Panc1 (cell line): ENCODE data around the gene ADGRD1.

Experiments
- CTCF ChIP-seq: fragments of 450-650 bp; IDR thresholded peaks from 2 replicates; pipeline ENCODE4 v1.5.1; 2017; ENCODE audit warnings: mild to moderate bottlenecking
- POLR2AphosphoS5 ChIP-seq: IDR thresholded peaks from 2 replicates; pipeline ENCODE4 v1.6.1; 2012; ENCODE audit warnings: mild to moderate bottlenecking, low read depth, low read length, moderate library complexity
- SIN3A ChIP-seq: IDR thresholded peaks from 2 replicates; pipeline ENCODE4 v1.6.1; 2012; ENCODE audit warnings: low read depth, mild to moderate bottlenecking, low read length, moderate library complexity, borderline replicate concordance; ENCODE audit not compliant: insufficient read depth

- TF ChIP-seq CTCF (no peak), POLR2AphosphoS5 (no peak), SIN3A (no peak)
Observed at GRCh38 chr12:131090274-131091210, 136.8 kb downstream of the ADGRD1 start.
